HL-60 (cell line): ENCODE results near the gene CAND1.

ENCODE experiments used
- CTCF ChIP-seq: IDR thresholded peaks from one replicate; pipeline ENCODE4 v1.5.1; 2011; ENCODE audit warnings: low read length, control low read depth, inconsistent platforms; ENCODE audit not compliant: insufficient read depth
- GABPA ChIP-seq: IDR thresholded peaks from 2 replicates; pipeline ENCODE4 v1.6.1; 2012; ENCODE audit warnings: low read depth
- POLR2AphosphoS5 ChIP-seq: IDR thresholded peaks from 2 replicates; pipeline ENCODE4 v1.6.1; 2012; ENCODE audit warnings: low read depth
- REST ChIP-seq: IDR thresholded peaks from 2 replicates; pipeline ENCODE4 v1.6.1; 2012; ENCODE audit warnings: low read depth; ENCODE audit not compliant: insufficient replicate concordance
- SPI1 ChIP-seq: IDR thresholded peaks from 2 replicates; pipeline ENCODE4 v1.6.1; 2012; ENCODE audit warnings: low read depth, mild to moderate bottlenecking, borderline replicate concordance

- TF ChIP-seq CTCF (no peak), SPI1 (no peak), POLR2AphosphoS5 (no peak), REST (no peak), GABPA (no peak)
Measured at GRCh38 chr12:67223225-67223624, 45.9 kb upstream of the CAND1 start.
